Caco-2 (cell line): ENCODE measurements around the gene SLC16A12. TPM values are rescaled to one million over a fixed set of nuclear protein-coding genes. Genes with fewer than 3 reads are reported as not detected.

ENCODE experiments used
- BruUV-seq: library from RNA; stranded (reverse); fragments of 400-500 nt; replicated peaks from 2 replicates; lab custom pipeline; 2021; lab: Mats Ljungman, UMichigan
- CTCF ChIA-PET: fragments of 300-600 bp; sonication (Branson Sonifier 250); formaldehyde crosslinking; loops from one replicate; lab custom pipeline; 2022; ENCODE audit warnings: antibody characterized with exemption; lab: Charles Lee
- POLR2A ChIA-PET: fragments of 300-600 bp; sonication (Branson Sonifier 250); formaldehyde crosslinking; loops from one replicate; lab custom pipeline; 2022; ENCODE audit warnings: antibody characterized with exemption; lab: Charles Lee
- DNase-seq, 2 experiments: peaks; one replicate each; pipeline versions ENCODE4 v3.0.0 to v3.0.0-alpha.2; 2020 to 2022
- H3K27me3 ChIP-seq: replicated peaks from 2 replicates; pipeline ENCODE4 v1.6.0; 2011; ENCODE audit warnings: low read length; ENCODE audit not compliant: control insufficient read depth, insufficient read depth
- H3K36me3 ChIP-seq: 2 replicates; pipeline ENCODE4 v1.5.1; 2011; ENCODE audit warnings: low read length; ENCODE audit not compliant: control insufficient read depth, insufficient read depth
- H3K4me1 ChIP-seq: fragments of 250-450 bp; sonication (Bioruptor Pico); 2 replicates; pipeline ENCODE4 v1.5.1; 2020; ENCODE audit warnings: mild to moderate bottlenecking
- H3K4me3 ChIP-seq: 2 replicates; pipeline ENCODE4 v1.5.1; 2011; ENCODE audit warnings: low read depth, mild to moderate bottlenecking, control low read depth, low read length
- H3K9me3 ChIP-seq: fragments of 250-450 bp; sonication (Bioruptor Pico); 2 replicates; pipeline ENCODE4 v1.5.1; 2020; ENCODE audit warnings: mild to moderate bottlenecking, moderate library complexity
- H3K27ac Mint-ChIP-seq: one replicate; pipeline ENCODE4 v1.8.0; 2022; ENCODE audit warnings: mixed read lengths; ENCODE audit not compliant: unreplicated experiment
- H3K27me3 Mint-ChIP-seq: one replicate; pipeline ENCODE4 v1.8.0; 2022; ENCODE audit warnings: mixed read lengths; ENCODE audit not compliant: insufficient read depth, unreplicated experiment
- H3K36me3 Mint-ChIP-seq: one replicate; pipeline ENCODE4 v1.8.0; 2022; ENCODE audit warnings: mild to moderate bottlenecking, mixed read lengths; ENCODE audit not compliant: insufficient read depth, unreplicated experiment
- H3K4me1 Mint-ChIP-seq: one replicate; pipeline ENCODE4 v1.8.0; 2022; ENCODE audit warnings: low read depth, mixed read lengths; ENCODE audit not compliant: unreplicated experiment
- H3K4me3 Mint-ChIP-seq: one replicate; pipeline ENCODE4 v1.8.0; 2022; ENCODE audit warnings: mild to moderate bottlenecking, moderate library complexity, mixed read lengths; ENCODE audit not compliant: unreplicated experiment
- H3K9me3 Mint-ChIP-seq: one replicate; pipeline ENCODE4 v1.8.0; 2022; ENCODE audit warnings: mixed read lengths; ENCODE audit not compliant: unreplicated experiment
- CTCF ChIP-seq, 2 experiments: fragments of 200-600 bp in 1 of 2; IDR thresholded peaks; 1 replicate in 1 of 2; 2 replicates in 1 of 2; pipeline versions ENCODE4 v1.5.1 to v1.8.0; 2011 to 2022; ENCODE audit warnings: antibody characterized with exemption in 1 of 2, control low read depth in 1 of 2, inconsistent platforms in 1 of 2, low read depth in 1 of 2, low read length in 1 of 2, mild to moderate bottlenecking in 1 of 2, moderate library complexity in 1 of 2; ENCODE audit not compliant: insufficient read depth in 1 of 2, severe bottlenecking in 1 of 2, unreplicated experiment in 1 of 2
- intact Hi-C: fragments of 100-400 bp; cut with micrococcal nuclease; formaldehyde crosslinking; loops from one replicate; pipeline ENCODE4 v1.10.0; 2022; ENCODE audit not compliant: unreplicated experiment
- total RNA-seq: library from RNA; stranded (reverse); gene quantifications from 2 replicates; pipeline ENCODE4 v1.2.3, GENCODE V29; 2022

The SLC16A12 gene
- total RNA-seq, 1 experiment from 2014 or later: not detected

GRCh38 chr10:89516149-89516832 is 19.1 kb downstream of the SLC16A12 start:
- intact Hi-C loops: no loop called here

GRCh38 chr10:89515031-89515841 is 20.2 kb downstream of the SLC16A12 start:
- Histone ChIP-seq H3K9me3 (no peaks in the 10 kb centered on the region), H3K27me3 (no peaks in the 10 kb centered on the region), H3K4me1 (no peaks in the 10 kb centered on the region), H3K4me3 (no peak overlapping the region), H3K36me3 (no peaks in the 10 kb centered on the region)
- Mint-ChIP-seq H3K27me3 (no peaks in the 10 kb centered on the region), H3K9me3 (no peaks in the 10 kb centered on the region), H3K4me1 (peaks cover 6% of the 10 kb centered on the region), H3K36me3 (no peaks in the 10 kb centered on the region), H3K4me3 (no peak overlapping the region), H3K27ac (no peak overlapping the region)
- BruUV-seq: no TSS peak
- intact Hi-C loops: no loop called here
- no peak for TF ChIP-seq CTCF (IDR thresholded peaks at IDR 0.05; ENCODE audit: insufficient read depth in 1 of 2, low read depth in 1 of 2, low read length in 1 of 2, severe bottlenecking in 1 of 2, unreplicated experiment in 1 of 2)
- ChIA-PET POLR2A (no interaction called here), CTCF (no interaction called here)
- no peak for DNase-seq

More at GRCh38 chr10:89516149-89516832, 19.1 kb downstream of the SLC16A12 start:
- no peaks in the 10 kb centered on the region for H3K27me3 Mint-ChIP-seq
- Histone ChIP-seq H3K36me3 (no peaks in the 10 kb centered on the region), H3K4me3 (no peak overlapping the region), H3K27me3 (no peaks in the 10 kb centered on the region), H3K9me3 (no peaks in the 10 kb centered on the region), H3K4me1 (no peaks in the 10 kb centered on the region)
- peaks cover 6% of the 10 kb centered on the region for H3K4me1 Mint-ChIP-seq
- no TSS peak for BruUV-seq
- no peak overlapping the region for H3K4me3 Mint-ChIP-seq
- H3K36me3 Mint-ChIP-seq: no peaks in the 10 kb centered on the region
- ChIA-PET CTCF (no interaction called here), POLR2A (no interaction called here)
- no peak overlapping the region for H3K27ac Mint-ChIP-seq
- no peak for TF ChIP-seq CTCF (IDR thresholded peaks at IDR 0.05; ENCODE audit: insufficient read depth in 1 of 2, low read depth in 1 of 2, low read length in 1 of 2, severe bottlenecking in 1 of 2, unreplicated experiment in 1 of 2)
- no peak for DNase-seq
- no peaks in the 10 kb centered on the region for H3K9me3 Mint-ChIP-seq

- Histone ChIP-seq H3K4me1 (no peaks in the 10 kb centered on the region), H3K36me3 (no peaks in the 10 kb centered on the region), H3K4me3 (no peak overlapping the region), H3K9me3 (no peaks in the 10 kb centered on the region), H3K27me3 (no peaks in the 10 kb centered on the region)
- Mint-ChIP-seq H3K36me3 (no peaks in the 10 kb centered on the region), H3K9me3 (no peaks in the 10 kb centered on the region), H3K27ac (no peak overlapping the region), H3K27me3 (peaks cover 4% of the 10 kb centered on the region), H3K4me3 (no peak overlapping the region), H3K4me1 (peaks cover 6% of the 10 kb centered on the region)
- DNase-seq: no peak
- intact Hi-C loops: no loop called here
- ChIA-PET CTCF (no interaction called here), POLR2A (no interaction called here)
- BruUV-seq: no TSS peak
- TF ChIP-seq CTCF (IDR thresholded peaks at IDR 0.05; ENCODE audit: insufficient read depth in 1 of 2, low read depth in 1 of 2, low read length in 1 of 2, severe bottlenecking in 1 of 2, unreplicated experiment in 1 of 2): no peak
Measured at GRCh38 chr10:89513206-89513605, 22.2 kb downstream of the SLC16A12 start.
